HG03060 (cell line): ENCODE data around the gene ZBTB32.
A peak's percentile ranks its signal among the peaks of the same experiment; 100 is the strongest.

Experiments
- ATAC-seq: cut with Tn5 transposase; IDR thresholded peaks from one replicate; pipeline ENCODE4 v1.9.1; 2021; ENCODE audit warnings: low read depth, moderate number of reproducible peaks; ENCODE audit not compliant: unreplicated experiment

The ZBTB32 gene

GRCh38 chr19:35733180-35734125 lies 29.1 kb downstream of the ZBTB32 start:
- no peak for ATAC-seq

GRCh38 chr19:35734273-35734672 lies 29.9 kb downstream of the ZBTB32 start:
- no peak for ATAC-seq

- ATAC-seq: no peak
These were observed 30.5 kb downstream of the ZBTB32 start for GRCh38 chr19:35734889-35735288.

GRCh38 chr19:35736913-35737886 lies 32.8 kb downstream of the ZBTB32 start:
- no peak for ATAC-seq

GRCh38 chr19:35738021-35738886 lies 33.9 kb downstream of the ZBTB32 start:
- no peak for ATAC-seq

- ATAC-seq: no peak
These were observed 34.5 kb downstream of the ZBTB32 start for GRCh38 chr19:35738887-35739229.

GRCh38 chr19:35739275-35740107 lies 35.1 kb downstream of the ZBTB32 start:
- no peak for ATAC-seq

GRCh38 chr19:35740108-35740422 lies 35.7 kb downstream of the ZBTB32 start:
- no peak for ATAC-seq

- ATAC-seq: no peak
These were observed 36.3 kb downstream of the ZBTB32 start for GRCh38 chr19:35740423-35741202.

- no peak for ATAC-seq
These were observed 36.8 kb downstream of the ZBTB32 start for GRCh38 chr19:35741203-35741515.

- no peak for ATAC-seq
These were observed 37.9 kb downstream of the ZBTB32 start, which contains the start of gene IGFLR1 for GRCh38 chr19:35742121-35742724. TSS of gene IGFLR1 (minus strand) at chr19:35742452. CDS start at chr19:35741180, 1,272 bp downstream.

GRCh38 chr19:35743640-35744429 lies 39.5 kb downstream of the ZBTB32 start:
- ATAC-seq: no peak

GRCh38 chr19:35744430-35745327 lies 40.3 kb downstream of the ZBTB32 start:
- ATAC-seq: no peak

- peak; percentile 25 for ATAC-seq
These were observed 41.1 kb downstream of the ZBTB32 start, which contains the start of the genes PSENEN and U2AF1L4 for GRCh38 chr19:35745328-35746086. TSS of gene PSENEN (plus strand) at chr19:35745651. CDS start at chr19:35745931, 280 bp downstream. TSS of gene U2AF1L4 (minus strand) at chr19:35745418. CDS start at chr19:35745391, 27 bp downstream.

GRCh38 chr19:35746087-35746462 lies 41.7 kb downstream of the ZBTB32 start:
- no peak for ATAC-seq

GRCh38 chr19:35746531-35746930 lies 42.2 kb downstream of the ZBTB32 start:
- no peak for ATAC-seq
